A549 (cell line): ENCODE data around the gene TNFAIP8L1.

Source experiments
- CBX2 ChIP-seq: fragments of 200-600 bp; sonication (generic); IDR thresholded peaks from 2 replicates; pipeline ENCODE4 v1.6.1; 2016; ENCODE audit warnings: low read depth, mild to moderate bottlenecking, borderline replicate concordance
- CBX8 ChIP-seq: fragments of 200-600 bp; sonication (generic); IDR thresholded peaks from 2 replicates; pipeline ENCODE4 v1.6.1; 2016
- CEBPB ChIP-seq, 2 experiments: fragments of >200 bp in 1 of 2; sonication (Bioruptor Twin) in 1 of 2; formaldehyde crosslinking in 1 of 2; IDR thresholded peaks; 2 replicates each; pipeline ENCODE4 v1.6.1; 2012 to 2016
- CHD2 ChIP-seq: fragments of 150-350 bp; IDR thresholded peaks from 2 replicates; pipeline ENCODE4 v1.6.1; 2014; ENCODE audit warnings: low read length; ENCODE audit not compliant: partially characterized antibody
- CHD4 ChIP-seq: fragments of 200-600 bp; sonication (generic); IDR thresholded peaks from 2 replicates; pipeline ENCODE4 v1.6.1; 2016; ENCODE audit warnings: antibody characterized with exemption, mild to moderate bottlenecking, borderline replicate concordance
- CTCF ChIP-seq: fragments of >200 bp; sonication (Bioruptor Twin); formaldehyde crosslinking; IDR thresholded peaks from 3 replicates; pipeline ENCODE4 v1.5.1; 2016
- HOXB13 ChIP-seq: fragments of 250-450 bp; sonication (Bioruptor Pico); IDR thresholded peaks from 2 replicates; pipeline ENCODE4 v1.5.0; 2020; ENCODE audit warnings: low read depth, mild to moderate bottlenecking, moderate library complexity
- POLR2A ChIP-seq: IDR thresholded peaks from 2 replicates; pipeline ENCODE4 v1.6.1; 2012; ENCODE audit warnings: mild to moderate bottlenecking, low read length
- POLR2AphosphoS2 ChIP-seq: conservative IDR thresholded peaks from 2 replicates; pipeline ENCODE4 v1.6.1; 2012; ENCODE audit warnings: low read length, improper control_type of control experiment, inconsistent platforms
- REST ChIP-seq: fragments of 200-600 bp; sonication (generic); IDR thresholded peaks from 2 replicates; pipeline ENCODE4 v1.6.1; 2016; ENCODE audit warnings: antibody characterized with exemption, mild to moderate bottlenecking, moderate library complexity
- RFX5 ChIP-seq: fragments of 450-650 bp; IDR thresholded peaks from 2 replicates; pipeline ENCODE4 v1.7.1; 2014; ENCODE audit warnings: antibody characterized with exemption, mild to moderate bottlenecking, moderate library complexity
- SREBF2 ChIP-seq: fragments of 450-650 bp; IDR thresholded peaks from 2 replicates; pipeline ENCODE4 v1.6.1; 2014; ENCODE audit warnings: mild to moderate bottlenecking, moderate library complexity
- TP53 ChIP-seq: fragments of 250-450 bp; sonication (Bioruptor Pico); IDR thresholded peaks from 2 replicates; pipeline ENCODE4 v1.5.0; 2021; ENCODE audit warnings: mild to moderate bottlenecking, moderate library complexity
- TF ChIP-seq, protein P1 (sequence below): IDR thresholded peaks from 2 replicates; pipeline ENCODE4 v1.6.1; 2012

DNA sequence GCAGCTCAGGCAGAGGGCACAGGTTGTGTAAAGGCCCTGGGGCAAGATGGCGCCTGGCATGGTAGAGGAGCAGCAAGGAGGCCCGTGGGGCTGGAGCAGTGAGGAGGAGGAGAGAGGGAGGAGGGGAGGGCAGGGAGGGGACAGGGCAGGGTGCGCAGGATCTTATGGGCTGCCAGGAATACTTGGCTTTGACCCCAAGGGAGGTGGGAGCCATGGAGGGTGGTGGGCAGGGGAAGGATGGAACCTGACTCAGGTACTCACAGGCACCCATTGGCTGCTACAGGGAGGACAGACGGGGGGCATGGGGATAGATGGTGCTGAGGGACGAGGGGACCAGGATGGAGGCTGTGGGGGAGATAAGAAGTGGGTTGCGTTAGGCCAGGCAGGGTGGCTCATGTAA, 3.3 kb downstream of the TNFAIP8L1 start:
- TF ChIP-seq POLR2A (no peak), CHD2 (no peak), CTCF (no peak), RFX5 (no peak), TP53 (CRISPR knock-in tag) (no peak), SREBF2 (no peak), CEBPB (IDR thresholded peaks at IDR 0.05) (no peak), HOXB13 (CRISPR knock-in tag) (no peak), CBX8 (no peak), CHD4 (no peak), CBX2 (no peak), POLR2AphosphoS2 (no peak), REST (no peak)
- TF ChIP-seq, protein P1, sequence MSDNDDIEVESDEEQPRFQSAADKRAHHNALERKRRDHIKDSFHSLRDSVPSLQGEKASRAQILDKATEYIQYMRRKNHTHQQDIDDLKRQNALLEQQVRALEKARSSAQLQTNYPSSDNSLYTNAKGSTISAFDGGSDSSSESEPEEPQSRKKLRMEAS: no peak
